ENCODE measurements around the gene BOK.

BOK gene

GRCh38 chr2:241618296-241618805 is 59.8 kb downstream of the BOK start:
- TF ChIP-seq, protein P1, sequence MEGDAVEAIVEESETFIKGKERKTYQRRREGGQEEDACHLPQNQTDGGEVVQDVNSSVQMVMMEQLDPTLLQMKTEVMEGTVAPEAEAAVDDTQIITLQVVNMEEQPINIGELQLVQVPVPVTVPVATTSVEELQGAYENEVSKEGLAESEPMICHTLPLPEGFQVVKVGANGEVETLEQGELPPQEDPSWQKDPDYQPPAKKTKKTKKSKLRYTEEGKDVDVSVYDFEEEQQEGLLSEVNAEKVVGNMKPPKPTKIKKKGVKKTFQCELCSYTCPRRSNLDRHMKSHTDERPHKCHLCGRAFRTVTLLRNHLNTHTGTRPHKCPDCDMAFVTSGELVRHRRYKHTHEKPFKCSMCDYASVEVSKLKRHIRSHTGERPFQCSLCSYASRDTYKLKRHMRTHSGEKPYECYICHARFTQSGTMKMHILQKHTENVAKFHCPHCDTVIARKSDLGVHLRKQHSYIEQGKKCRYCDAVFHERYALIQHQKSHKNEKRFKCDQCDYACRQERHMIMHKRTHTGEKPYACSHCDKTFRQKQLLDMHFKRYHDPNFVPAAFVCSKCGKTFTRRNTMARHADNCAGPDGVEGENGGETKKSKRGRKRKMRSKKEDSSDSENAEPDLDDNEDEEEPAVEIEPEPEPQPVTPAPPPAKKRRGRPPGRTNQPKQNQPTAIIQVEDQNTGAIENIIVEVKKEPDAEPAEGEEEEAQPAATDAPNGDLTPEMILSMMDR (IDR thresholded peaks at IDR 0.05): no peak
- H3K27ac ChIP-seq: no peak overlapping the region
- no peak overlapping the region for H3K4me3 ChIP-seq
- no peak for DNase-seq (ENCODE audit: low spot score)

- Histone ChIP-seq H3K27ac (no peak overlapping the region), H3K4me3 (no peak overlapping the region)
- DNase-seq (ENCODE audit: low spot score): no peak
- TF ChIP-seq, protein P1 (IDR thresholded peaks at IDR 0.05): no peak
Measured at GRCh38 chr2:241618829-241619228, 60.3 kb downstream of the BOK start.

DNA sequence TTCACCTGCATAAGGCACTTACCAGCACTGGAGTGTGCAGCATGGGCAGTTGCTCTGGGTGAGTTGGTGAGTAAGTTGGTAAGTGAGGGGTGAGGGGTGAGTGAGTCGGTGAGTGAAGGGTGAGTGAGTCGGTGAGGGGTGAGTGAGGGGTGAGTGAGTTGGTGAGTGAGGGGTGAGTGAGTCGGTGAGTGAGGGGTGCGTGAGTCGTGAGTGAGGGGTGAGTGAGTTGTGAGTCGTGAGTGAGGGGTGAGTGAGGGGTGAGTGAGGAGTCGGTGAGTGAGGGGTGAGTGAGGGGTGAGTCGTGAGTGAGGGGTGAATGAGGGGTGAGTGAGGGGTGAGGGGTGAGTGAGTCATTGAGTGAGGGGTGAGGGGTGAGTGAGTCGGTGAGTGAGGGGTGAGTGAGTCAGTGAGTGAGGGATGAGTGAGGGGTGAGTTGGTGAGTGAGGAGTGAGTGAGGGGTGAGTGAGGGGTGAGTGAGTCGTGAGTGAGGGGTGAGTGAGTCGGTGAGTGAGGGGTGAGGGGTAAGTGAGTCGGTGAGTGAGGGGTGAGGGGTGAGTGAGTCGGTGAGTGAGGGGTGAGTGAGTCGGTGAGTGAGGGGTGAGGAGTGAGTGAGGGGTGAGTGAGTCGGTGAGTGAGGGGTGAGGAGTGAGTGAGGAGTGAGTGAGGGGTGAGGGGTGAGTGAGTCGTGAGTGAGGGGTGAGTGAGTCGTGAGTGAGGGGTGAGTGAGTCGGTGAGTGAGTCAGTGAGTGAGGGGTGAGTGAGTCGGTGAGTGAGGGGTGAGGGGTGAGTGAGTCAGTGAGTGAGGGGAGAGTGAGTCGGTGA is 61.3 kb downstream of the BOK start:
- no peak for DNase-seq (ENCODE audit: low spot score)
- TF ChIP-seq, protein P1 (IDR thresholded peaks at IDR 0.05): no peak
- Histone ChIP-seq H3K4me3 (no peak overlapping the region), H3K27ac (no peak overlapping the region)

DNA sequence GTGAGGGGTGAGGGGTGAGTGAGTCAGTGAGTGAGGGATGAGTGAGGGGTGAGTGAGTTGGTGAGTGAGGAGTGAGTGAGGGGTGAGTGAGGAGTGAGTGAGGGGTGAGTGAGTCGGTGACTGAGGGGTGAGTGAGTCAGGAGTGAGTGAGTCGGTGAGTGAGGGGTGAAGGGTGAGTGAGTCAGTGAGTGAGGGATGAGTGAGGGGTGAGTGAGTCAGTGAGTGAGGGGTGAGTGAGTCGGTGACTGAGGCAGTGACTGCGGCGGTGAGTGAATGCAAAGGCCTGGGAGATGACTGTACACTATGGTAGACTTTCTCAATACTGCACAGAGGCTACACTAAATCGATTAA is 61.8 kb downstream of the BOK start:
- H3K27ac ChIP-seq: no peak overlapping the region
- H3K4me3 ChIP-seq: no peak overlapping the region
- no peak for DNase-seq (ENCODE audit: low spot score)
- TF ChIP-seq, protein P1 (IDR thresholded peaks at IDR 0.05): no peak

Measured in coronary artery (tissue), 2 donors.